GM21447 (cell line): ENCODE results near the gene ZNF236.
"Not testable (repeated sequence)": the region's sequence is repeated elsewhere in the genome, so short reads cannot be mapped to it uniquely, and the experiment has no call there.

Source experiments
- ATAC-seq: cut with Tn5 transposase; IDR thresholded peaks from one replicate; pipeline ENCODE4 v1.9.1; 2021; ENCODE audit not compliant: unreplicated experiment

Gene ZNF236

DNA sequence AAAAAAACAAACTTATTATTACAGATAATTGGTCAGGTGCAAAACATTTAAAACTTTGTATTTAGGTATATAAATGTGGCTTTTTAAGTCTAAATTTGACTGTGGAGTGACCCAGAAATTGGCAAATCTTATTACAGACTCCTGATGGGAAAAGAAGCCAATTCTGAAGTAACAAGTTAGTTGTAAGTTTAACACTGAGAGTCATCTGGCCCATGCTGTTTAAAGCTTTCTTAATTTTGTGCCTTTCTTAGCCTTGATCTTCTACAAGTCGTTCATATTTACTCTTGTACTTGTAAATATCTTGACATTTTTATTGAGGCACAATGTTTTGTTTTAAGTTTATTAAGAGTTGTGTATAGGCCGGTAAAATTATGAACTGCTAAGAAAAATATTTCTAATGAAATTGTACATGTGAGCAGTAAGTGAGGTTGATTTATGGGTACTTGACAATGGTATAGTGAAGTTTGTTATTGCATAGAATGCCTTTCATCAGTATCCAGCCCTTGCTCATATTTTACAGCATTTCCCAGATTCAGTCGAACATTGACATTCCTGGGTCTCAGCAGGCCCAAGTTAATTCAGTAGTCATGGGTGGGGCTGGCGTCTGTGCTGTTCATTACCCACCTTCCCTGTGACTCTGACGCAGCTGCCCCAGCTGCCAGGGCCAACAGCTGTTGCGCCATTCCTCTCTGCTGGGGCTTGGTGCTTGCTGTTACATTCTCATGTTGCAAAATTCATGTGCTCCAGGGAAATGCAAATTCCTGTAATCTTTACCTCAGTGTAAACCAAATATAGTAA lies 121.4 kb downstream of the ZNF236 start:
- ATAC-seq: no peak

DNA sequence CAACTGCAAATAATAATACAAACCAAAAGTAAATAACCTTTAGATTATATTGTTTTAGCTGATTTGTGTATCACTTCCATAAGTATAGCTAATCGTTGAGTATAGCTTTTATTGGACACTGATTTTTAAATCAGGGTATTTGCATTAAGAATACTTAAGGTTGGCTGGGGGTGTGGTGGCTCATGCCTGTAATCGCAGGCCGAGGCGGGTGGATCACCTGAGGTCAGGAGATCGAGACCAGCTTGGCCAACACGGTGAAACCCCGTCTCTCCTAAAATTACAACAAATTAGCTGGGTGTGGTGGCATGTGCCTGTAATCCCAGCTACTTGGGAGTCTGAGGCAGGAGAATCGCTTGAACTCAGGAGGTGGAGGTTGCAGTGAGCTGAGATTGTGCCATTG lies 122.0 kb downstream of the ZNF236 start:
- ATAC-seq: not testable (repeated sequence)

DNA sequence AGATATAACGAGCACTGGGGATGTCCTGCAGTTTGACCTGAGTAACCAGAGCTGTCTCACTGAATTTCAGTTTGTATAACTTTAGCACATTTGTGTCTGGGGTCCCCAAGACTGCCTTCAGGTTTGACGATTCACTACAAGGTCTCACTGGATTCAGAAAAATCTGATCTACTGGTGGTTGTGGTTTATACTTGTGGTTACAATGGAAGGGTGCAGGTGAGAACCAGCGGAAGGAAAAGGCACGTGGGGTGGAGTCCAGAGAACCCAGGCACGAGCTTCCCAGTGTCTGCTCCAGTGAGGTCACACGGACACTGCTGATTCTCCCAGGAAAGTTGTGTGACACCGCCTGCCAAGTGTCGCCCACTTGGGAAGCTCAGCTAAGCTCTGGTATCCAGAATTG lies 126.0 kb downstream of the ZNF236 start:
- ATAC-seq: no peak

DNA sequence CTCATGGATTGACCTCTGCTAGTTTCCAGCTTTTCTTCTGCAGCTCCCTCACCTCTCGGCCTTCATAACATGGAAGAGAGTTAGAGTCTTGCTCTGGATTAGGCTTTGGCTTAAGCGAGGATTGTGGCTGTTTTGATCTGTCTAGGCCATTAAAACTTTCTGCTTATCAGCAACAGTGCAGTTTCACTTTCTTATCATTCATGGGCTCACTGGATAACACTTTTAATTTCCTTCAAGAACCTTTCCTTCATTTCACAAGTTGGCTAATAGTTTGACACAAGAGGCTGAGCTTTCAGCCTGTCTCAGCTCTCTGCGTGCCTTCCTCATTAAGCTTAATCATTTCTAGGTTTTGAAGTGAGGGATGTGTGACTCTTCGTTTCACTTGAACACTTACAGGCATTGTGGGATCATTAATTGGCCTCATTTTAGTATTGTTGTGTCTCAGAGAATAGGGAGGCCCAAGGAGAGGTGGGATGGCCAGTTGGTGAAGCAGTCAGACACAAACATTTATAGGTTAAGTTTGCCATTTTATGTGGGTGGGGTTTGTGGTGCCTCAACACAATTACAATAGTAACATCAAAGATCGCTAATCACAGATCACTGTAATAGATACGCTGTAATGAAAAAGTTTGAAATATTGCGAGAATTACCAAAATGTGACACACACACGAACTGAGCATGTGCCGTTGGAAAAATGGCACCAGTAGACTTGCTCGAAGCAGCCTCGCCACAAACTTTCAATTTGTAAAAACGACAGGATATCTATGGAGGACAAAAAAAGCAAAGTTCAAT lies 129.3 kb downstream of the ZNF236 start:
- no peak for ATAC-seq

DNA sequence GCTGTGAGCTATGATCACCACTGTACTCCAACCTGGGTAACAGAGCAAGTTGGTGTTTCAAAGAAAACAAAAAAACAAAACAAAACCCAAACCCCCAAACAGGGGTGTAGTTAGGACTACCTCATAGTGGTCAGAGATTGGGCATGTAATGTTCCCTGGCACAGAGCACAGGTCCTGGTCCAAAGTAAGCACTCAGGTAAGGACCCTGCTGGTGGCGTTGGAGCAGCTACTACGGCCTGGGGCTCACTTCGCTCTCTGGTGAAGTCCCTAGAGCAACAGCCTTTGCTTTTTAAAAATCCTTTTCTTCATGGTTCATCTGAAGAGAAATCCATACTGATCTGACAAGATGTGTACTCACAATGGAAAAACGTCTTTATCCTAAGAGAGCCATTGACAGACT lies 130.4 kb downstream of the ZNF236 start:
- no peak for ATAC-seq

DNA sequence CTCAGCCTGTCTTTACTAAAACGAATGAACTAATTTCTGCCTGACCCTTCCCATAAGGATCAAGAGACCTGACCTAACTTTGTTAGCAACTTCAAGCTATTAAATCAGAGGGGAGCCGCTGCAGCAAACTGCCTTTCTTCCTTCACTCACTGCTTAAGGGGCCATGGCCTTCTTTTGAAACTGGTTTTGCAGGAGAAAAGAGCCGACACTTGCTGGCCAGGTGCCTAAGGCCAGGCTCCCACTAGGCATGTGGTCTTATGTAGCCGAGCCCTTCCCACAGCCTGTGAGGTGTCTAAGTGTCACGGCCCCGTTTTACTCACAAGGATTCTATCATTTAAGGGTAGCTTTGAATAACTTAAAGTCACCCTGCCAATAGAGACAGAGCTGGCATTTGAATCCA lies 130.8 kb downstream of the ZNF236 start:
- no peak for ATAC-seq

DNA sequence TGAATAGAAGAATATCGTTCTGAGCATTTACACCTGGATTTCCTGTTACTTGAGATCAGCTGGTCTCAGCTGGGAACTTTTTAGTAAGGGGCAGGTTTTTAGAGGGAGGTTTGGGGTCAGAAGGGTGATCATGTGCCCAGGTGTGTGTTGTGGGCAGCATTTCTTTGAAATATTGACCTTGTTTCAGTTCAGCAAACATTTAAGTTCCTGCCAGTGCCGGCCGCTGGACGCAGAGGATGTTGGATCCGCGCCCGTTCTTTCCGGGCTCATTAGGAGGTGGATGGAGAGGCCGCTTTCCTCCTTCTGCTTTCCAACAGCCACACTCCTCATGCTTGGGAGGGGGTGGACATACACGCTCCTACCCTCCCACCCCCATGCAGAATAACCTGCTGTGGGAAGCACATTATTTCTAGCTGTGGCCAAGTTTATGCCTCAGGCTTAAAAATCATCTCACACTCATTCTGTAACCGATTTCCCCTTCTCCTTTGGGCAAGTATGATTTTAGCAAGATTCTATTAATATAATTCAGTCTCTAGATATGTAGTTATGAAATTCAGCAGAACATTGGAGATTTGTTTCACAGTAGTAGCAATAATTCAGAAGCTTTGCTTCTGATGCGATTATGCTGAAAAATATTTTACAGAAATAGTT lies 131.4 kb downstream of the ZNF236 start:
- ATAC-seq: no peak

DNA sequence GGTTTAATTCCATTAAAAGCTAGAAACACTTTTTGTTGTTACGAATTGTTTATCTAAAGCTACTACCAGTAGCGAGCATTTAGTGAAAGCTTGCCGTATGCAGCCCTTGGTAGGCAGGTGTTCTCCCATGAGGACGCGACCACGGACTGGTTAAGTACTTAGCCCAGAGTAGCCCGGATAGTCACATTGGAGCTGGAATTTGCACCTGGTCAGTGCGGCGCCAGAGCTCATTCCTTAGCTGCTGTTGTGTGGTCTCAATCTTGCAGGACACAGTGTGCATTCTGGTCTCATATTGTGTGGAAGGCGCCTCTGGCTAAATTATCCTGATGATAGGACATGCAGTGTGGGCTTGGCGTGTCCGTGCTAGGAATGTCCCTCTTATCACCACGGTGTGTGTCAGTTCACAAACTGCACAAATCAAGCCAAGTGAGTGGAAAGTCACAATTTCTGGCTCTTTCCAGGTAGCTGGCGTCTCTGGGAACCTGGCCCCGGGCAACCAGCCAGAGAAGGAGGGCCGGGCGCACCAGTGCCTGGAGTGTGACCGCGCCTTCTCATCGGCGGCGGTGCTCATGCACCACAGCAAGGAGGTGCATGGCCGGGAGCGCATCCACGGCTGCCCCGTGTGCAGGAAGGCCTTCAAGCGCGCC lies 133.3 kb downstream of the ZNF236 start:
- ATAC-seq: no peak

DNA sequence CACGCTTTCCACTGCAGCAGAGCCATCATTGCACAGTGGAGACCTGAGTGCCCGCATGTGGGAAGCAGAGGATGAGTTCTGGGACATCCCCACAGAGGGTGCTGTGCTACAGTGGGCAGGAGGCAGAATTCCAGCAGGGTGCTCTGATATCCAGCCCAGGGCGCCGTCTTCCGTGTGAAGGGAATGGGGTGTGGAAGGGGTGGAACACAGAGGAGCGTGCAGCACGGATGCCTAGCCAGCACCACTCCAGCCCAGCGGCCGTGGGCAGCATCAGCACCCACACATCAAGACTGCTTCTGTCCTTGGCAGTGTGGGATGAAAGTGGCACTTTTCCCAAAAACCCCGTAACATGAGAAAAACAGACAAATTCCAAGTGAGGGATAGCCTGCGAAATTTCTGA lies 134.3 kb downstream of the ZNF236 start:
- no peak for ATAC-seq

DNA sequence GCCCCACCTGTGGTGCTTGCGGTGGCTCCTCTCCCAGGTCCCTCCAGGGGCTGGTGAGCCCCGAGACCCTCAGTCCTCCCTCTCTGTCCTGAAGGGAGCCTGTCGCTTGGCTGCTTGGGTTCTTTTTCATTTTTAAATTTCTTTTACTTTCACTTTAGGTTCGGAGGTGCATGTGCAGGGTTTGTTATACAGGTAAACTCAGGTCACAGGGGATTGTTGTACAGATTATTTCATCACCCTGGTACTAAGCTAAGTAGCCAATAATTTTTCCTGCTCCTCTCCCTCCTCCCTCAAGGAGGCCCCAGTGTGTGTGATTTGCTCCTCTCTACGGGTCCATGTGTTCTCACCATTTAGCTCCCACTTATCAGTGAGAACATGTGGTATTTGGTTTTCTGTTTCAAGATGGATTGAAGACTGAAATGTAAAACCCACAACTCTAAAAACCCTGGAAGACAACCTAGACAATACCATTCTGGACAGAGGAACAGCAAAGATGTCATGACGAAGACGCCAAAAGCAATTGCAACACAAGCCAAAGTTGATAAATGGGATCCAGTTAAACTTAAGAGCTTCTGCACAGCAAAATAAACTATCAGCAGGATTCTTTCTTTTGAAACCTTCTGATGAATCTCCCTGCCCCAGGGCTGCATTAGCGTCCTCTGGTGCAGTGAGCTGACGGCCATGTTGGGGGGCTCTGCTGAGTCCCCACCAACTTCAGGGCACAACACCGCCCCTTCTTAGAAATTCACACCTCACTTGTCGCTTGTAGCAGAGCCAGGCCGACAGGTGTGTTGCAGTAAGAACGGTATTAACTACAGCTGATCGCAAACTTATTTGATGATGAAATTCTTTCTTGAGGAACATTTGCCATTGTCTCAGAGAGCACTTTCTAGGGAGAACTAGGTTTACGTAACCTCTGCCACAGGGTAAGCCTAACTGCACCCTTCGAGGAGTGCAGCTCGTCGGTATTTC lies 135.3 kb downstream of the ZNF236 start:
- no peak for ATAC-seq

DNA sequence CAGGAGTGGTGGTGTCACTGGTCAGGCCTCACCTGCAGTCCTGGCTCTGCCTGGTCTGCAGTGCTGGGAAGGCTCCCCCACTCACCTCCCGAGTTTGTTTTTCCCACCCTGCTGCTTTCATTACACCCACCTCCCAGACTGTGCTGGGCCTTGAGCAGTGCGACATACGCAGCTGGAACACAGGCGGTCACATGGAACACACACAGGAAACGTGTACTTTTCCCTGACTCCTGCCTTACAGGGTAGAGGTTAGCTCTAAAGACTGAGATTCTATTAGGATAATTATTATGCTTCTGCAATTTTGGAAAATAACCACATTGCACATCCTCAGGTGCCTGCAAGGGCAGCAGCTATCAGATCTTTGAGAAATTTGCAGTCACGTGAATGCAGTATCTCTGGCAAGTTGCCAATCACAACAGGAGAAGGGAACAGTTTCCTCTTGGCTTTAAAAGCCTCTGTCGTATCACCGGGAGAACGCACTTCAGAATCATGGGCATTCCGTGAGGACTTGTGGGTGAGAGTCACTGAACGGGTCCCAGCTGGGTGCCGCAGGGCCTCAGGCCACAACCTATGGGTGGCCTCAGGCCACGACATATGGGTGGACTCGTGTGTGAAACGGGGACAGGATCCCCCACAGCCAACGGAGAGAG lies 136.5 kb downstream of the ZNF236 start:
- ATAC-seq: no peak

DNA sequence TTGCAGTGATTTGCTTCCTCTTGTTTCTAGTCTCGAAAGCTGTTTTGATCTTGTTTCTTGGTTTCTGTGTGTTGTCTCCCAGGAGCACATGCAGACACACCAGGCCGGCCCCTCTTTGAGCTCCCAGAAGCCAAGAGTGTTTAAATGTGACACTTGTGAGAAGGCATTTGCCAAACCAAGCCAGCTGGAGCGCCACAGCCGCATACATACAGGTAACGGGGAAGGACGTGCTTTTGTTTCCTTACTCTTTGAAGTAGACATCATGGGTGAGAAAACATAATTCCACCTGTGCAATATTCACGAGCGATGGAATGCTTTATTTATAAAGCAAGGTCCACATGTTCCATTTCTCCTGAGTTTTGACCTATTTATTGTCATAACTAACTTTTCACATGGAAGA lies 137.2 kb downstream of the ZNF236 start:
- no peak for ATAC-seq

DNA sequence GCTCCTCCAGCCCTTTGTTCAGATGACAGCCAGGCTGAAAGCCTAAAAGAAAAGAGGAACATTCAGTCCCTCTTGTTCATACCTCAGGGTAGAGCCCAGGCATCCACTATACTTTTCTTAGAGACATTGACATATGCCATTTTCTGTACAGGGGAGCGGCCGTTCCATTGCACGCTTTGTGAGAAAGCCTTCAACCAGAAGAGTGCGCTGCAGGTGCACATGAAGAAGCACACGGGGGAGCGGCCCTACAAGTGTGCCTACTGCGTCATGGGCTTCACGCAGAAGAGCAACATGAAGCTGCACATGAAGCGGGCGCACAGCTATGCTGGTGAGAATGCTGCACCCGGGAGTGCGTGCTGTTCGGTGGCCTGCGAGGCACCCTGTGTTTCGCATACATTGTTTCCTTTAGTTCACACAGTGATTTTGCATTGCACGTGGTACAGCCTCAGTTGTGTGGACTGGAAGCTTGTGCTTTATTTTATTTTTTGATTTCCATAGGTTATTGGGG lies 138.2 kb downstream of the ZNF236 start:
- no peak for ATAC-seq

DNA sequence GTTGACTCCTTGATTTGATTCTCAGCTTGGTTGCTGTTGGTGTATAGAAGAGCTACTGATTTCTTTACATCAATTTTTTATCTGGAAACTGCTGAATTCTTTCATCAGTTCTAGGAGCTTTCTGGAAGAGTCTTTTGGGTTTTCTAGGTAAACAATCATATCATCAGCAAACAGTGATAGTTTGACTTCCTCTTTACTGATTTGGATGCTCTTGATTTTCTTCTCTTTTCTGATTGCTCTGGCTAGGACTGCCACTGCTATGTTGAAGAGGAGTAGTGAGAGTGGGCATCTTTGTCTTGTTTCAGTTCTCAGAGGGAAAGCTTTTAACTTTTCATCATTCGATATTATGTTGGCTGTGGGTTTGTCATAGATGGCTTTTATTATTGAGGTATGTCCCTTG lies 140.5 kb downstream of the ZNF236 start:
- no peak for ATAC-seq

DNA sequence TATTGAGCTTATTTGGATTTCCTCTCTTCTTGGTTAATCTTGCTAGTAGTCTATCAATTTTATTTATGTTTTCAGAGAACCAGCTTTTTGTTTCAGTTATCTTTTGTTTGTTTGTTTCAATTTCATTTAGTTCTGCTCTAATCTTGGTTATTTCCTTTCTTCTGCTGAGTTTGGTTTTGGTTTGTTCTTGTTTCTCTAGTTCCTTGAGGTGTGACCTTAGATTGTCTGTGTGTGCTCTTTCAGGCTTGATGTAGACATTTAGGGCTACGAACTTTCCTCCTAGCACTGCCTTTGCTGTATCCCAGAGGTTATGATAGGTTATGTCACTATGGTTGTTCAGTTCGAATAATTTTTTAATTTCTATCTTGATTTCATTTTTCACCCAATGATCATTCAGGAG lies 141.6 kb downstream of the ZNF236 start:
- peak; percentile 50 for ATAC-seq

DNA sequence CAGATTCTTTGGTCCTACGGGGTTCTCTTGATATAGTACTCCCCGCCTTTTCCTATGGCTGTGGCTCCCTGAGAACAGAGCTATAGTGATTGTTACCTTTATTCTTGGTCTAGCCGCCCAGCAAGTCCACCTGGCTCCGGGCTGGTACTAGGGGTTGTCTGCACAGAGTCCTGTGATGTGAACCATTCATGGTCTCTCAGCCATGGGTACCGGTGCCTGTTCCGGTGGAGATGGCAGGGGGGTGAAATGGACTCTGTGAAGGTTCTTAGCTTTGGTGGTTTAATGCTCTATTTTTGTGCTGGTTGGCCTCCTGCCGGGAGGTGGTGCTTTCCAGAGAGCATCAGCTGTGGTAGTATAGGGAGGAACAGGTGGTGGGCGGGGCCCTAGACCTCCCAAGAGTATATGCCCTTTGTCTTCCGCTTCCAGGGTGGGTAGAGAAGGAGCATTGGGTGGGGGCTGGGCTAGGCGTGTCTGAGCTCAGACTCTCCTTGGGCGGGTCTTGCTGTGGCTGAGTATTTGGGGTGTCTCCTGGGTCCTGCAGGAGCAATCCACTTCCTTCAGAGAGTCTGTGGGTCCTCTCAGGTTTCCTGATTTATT lies 143.3 kb downstream of the ZNF236 start:
- ATAC-seq: peak; percentile 71

DNA sequence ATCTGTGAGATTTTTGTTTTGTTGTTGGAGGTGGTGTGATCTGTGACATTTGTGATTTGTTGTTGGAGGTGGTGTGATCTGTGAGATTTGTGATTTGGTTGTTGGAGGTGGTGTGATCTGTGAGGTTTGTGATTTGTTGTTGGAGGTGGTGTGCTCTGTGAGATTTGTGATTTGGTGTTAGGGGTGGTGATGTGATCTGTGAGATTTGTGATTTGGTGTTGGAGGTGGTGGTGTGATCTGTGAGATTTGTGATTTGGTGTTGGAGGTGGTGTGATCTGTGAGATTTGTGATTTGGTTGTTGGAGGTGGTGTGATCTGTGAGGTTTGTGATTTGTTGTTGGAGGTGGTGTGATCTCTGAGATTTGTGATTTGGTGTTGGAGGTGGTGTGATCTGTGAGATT lies 144.9 kb downstream of the ZNF236 start:
- not testable (repeated sequence) for ATAC-seq

DNA sequence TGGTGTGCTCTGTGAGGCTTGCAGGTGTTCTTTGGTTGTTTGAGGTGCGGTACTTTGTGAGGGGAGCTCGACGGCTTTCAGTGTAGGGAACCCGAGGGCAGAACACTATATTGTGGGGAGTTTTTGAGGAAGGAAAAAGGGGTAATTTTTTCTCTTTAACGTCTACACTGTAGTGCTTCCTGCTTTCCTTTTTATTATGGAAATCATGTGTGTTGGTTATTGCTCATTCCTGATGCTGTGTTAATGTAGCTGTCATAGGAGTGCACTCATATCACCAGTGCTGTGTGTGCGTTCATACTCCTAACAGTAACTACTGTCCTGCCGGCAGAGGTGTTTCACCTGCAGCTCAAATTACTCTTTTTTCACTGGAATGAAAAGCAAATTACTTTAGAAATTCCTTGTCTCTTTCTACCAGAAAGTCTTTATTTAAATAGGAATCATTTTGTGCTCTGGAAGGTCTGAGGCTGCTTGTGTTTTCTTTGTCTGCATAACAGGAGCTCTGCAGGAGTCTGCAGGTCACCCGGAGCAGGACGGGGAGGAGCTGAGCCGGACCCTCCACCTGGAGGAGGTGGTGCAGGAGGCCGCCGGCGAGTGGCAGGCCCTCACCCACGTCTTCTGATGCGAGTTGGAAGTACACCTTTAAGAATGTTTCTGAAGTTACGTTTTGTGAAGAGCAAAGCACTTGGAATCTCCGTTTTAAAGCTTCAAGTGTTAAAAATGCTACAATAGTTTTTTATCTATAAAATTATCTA lies 145.5 kb downstream of the ZNF236 start:
- ATAC-seq: no peak
